HG03575 (cell line): ENCODE measurements around the gene CYSLTR1.
"Not testable (repeated sequence)": the region's sequence is repeated elsewhere in the genome, so short reads cannot be mapped to it uniquely, and the experiment has no call there.

Source experiments
- ATAC-seq: cut with Tn5 transposase; IDR thresholded peaks from one replicate; pipeline ENCODE4 v1.9.1; 2021; ENCODE audit not compliant: unreplicated experiment, insufficient number of reproducible peaks, low FRiP score; ENCODE audit errors: extremely low read depth

Gene CYSLTR1, protein sequence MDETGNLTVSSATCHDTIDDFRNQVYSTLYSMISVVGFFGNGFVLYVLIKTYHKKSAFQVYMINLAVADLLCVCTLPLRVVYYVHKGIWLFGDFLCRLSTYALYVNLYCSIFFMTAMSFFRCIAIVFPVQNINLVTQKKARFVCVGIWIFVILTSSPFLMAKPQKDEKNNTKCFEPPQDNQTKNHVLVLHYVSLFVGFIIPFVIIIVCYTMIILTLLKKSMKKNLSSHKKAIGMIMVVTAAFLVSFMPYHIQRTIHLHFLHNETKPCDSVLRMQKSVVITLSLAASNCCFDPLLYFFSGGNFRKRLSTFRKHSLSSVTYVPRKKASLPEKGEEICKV

GRCh38 chrX:78327370-78328086, at the start of gene CYSLTR1:
Gene CYSLTR1 (minus strand): TSS chrX:78327611. CDS start chrX:78273746, 53,865 bp downstream.
- peak; percentile 32 for ATAC-seq

DNA sequence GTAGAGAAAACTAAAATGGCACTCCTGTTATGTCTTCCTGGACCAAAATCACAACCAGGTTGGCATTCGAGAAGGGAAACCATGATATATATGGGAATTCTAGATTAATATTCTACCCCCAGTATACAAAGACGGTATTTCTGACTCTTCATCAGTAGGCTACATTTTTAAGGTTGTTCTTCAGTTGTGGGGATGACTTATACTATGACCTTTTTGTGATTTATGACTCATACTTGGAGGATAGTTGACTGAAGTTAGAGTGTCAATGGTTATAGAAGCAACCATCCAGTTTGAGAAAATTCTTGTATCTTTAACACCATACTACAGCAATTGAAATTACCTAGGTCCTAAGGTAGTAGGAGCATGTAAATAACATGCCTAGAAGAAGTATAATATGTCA, 49.8 kb upstream of the CYSLTR1 start:
- ATAC-seq = no peak

DNA sequence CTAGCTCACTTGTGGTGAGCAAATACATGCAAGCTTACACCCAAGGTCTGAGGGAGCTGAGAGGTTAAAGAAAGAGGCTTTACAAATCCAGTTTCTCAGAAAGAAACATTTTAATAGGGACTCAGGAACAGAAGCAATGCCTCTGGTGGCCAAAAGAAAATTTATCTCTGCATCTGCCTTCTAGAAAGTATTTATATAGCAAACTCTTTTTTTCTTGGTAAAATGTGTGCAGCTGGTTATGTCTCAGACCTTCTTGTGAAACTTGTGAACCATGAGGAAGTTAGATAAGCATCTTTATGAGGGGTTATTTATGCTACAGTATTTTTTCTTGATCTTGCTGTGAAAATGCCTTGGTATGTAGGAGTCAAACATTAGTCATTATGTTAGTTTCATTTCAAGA, 48.5 kb upstream of the CYSLTR1 start:
- no peak for ATAC-seq

GRCh38 chrX:78366576-78366975, 39.2 kb upstream of the CYSLTR1 start:
- ATAC-seq = no peak

DNA sequence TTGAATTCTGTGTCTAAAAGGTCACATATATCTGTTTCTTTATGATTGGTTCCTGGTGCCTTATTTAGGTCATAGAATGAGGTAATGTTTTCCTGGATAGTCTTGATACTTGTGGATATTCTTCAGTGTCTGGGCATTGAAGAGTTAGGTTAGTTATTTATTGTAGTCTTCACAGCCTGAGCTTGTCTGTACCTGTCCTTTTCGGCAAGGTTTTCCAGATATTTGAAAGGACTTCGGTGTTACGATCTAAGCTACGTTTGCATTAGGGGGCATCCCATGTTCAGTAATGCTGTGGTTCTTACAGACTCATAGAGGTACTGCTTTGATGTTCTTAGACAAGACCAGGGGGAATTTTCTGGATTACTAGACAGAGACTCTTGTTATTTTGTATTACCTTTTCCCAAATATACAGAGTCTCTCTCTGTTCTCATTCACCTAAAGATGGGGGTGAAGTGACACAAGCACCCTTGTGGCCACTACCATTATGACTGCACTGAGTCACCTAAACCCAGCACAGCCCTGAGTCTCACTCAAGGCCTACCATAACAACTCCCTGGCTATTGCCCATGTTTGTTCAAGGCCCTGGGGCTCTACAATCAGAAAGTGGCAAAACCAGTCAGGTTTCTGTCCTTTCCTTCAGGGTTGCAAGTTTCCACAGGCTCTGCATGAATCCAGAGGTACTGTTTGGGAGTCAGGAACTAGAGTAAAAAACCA, 30.1 kb upstream of the CYSLTR1 start:
- no peak for ATAC-seq

DNA sequence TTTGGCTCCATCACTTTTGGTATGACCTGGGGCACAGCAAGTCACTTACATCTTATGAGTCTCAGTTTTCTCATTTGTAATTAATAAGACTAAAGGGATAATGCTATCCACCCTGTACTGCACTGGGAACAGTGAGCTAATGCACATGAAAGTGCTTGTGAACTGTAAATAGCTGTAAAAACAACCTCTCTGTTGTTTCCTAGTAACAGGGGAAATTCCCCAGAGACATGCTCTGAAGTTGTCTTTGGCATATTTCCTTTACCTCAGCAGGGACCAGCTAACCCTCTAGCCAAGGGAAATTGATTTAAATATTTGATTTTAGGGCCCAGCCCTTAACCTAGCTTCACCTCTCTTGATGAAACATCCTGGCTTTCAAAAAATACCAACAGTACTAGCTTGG, 6.1 kb upstream of the CYSLTR1 start:
- ATAC-seq = peak; percentile 48

GRCh38 chrX:78331708-78332107, 4.3 kb upstream of the CYSLTR1 start:
- ATAC-seq = no peak

- no peak for ATAC-seq
Observed at GRCh38 chrX:78330540-78330939, 3.1 kb upstream of the CYSLTR1 start.

- no peak for ATAC-seq
Observed at GRCh38 chrX:78330068-78330467, 2.7 kb upstream of the CYSLTR1 start.

DNA sequence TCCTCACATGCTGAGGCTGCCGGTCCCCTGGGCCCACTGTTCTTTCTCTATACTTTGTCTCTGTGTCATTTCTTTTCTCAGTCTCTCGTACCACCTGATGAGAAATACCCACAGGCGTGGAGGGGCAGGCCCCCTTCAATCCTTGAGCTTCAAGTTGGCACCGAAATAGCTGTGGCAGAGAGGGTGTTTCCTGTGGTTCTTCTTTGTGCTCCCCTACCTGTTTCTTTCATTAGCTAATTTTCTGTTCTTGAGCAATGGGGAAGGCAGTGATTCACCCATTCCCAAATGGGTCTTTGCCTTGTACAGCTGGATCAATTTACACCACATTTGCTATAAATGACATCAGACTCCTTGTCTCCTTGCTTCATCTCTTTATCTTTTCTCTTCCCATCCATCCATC, 2.1 kb upstream of the CYSLTR1 start:
- ATAC-seq = no peak

DNA sequence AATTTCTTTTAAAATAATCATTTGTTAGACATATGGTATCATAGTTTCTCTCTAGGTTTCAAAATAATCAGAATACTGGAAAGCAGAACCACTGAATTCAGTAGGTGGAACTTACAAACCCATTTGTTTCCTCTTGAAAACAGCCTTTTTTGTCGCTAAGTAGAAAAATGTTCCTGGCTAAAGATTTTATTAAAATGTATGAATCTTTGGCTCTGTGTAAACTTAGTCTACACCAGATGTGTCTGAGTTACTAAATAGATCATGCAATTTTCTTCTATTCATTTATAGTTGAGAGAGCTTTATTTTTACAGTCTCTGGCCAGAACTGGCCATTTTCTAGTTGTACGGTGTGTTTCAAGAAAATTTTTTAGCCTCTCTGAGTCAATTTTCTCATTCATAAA, 1.0 kb downstream of the CYSLTR1 start:
- no peak for ATAC-seq

GRCh38 chrX:78322863-78323262, 4.5 kb downstream of the CYSLTR1 start:
- ATAC-seq = no peak

DNA sequence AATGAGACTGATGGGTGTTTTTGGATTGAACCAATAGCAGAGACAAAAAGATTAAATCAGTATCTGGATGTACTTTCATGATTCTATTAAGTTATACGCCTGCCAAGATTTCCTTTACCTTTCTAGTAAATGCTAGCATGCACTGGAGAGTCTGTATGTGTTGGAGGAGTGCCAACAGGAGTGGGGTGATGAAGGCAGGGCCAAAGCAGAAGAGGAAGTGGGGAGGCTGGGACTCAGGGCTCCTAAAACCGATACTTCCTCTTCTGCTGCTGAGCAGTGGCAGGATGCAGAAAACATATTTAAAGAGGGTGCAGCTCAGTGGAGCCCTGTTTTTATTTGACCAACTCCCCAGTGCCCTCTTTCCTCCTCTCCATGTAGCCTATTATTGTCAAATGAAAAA, 5.6 kb downstream of the CYSLTR1 start:
- peak; percentile 93 for ATAC-seq

- no peak for ATAC-seq
Observed at GRCh38 chrX:78316265-78316664, 11.1 kb downstream of the CYSLTR1 start.

DNA sequence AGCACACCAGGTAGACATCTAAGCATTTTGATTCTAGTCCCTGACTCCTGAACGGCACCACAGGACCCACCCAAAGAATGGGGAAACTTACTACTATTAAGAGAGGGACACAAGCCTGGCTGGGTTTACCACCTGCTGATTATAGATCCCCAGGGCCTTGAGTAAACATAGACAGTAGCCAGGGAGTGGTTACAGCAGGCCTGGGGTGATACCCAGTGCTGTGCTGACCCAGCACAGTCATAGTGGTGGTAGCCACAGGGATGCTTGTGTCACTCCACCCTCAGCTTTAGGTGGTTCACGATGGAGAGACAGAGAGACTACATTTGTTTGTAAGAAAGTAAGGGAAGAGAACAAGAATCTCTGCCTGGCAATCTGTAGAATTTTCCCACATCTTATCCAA, 11.7 kb downstream of the CYSLTR1 start:
- ATAC-seq = no peak

DNA sequence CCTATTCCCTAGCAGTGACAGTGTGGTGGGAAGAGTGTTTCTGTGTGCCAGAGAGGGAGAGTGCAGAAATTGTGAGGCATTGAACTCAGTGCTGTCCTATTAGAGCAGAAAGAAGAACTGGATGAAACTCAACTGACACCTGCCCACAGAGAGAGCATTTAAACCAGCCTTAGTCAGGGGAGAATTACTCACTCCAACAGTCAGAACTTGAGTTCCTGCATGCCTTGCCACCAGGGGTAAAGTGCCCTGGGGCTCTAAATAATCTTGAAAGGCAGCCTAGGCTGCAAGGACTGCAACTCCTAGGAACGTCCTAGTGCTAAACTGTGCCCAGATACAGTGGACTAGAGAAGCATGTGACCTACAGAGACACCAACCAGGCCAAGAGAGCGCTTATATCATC, 12.8 kb downstream of the CYSLTR1 start:
- peak; percentile 46 for ATAC-seq

GRCh38 chrX:78313526-78313925, 13.9 kb downstream of the CYSLTR1 start:
- ATAC-seq = no peak

- no peak for ATAC-seq
Observed at GRCh38 chrX:78307665-78308064, 19.7 kb downstream of the CYSLTR1 start.

DNA sequence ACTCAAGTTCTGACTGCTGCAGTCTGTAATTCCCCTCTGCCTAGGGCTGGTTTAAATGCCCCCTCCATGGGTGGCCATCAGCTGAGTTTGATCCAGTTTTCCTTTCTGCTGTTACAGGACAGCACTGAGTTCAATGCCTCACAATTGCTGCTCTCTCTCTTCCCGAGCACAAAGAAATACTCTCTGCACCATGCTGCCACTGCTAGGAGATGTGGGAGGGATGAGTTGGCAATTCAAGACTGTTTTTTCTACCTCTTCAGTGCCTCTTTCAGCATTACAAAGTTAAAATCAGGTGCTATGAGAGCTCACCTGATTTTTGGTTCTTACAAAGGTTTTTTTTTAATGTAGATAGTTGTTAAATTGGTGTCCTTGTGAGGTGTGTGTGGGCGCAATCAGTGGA, 24.3 kb downstream of the CYSLTR1 start:
- no peak for ATAC-seq

- ATAC-seq = not testable (repeated sequence)
Observed at GRCh38 chrX:78300933-78301332, 26.5 kb downstream of the CYSLTR1 start.
